Measurements from ENCODE around the gene BAG1.

BAG1 gene

DNA sequence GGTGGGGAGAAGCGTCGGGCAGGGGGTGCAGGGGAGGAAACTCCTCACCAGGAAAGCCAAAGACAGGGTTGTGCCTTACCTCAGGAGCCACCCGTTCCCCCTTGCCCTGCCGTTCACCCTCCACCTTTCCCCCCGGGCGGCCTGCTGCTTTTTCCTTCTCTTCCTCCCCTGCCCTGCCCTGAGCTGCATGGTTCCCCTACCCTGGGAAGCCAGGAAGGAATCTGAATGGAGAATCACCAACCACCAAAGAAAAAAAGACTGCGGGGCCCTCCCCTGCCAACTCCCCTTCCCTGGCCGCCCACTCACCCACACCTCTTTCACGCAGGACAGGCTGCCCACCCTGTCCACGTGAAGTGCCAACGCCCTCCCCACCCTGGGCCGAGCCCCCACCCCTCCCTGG lies 25.0 kb upstream of the BAG1 start:
- Histone ChIP-seq H4K20me1 (ENCODE audit: insufficient read depth, low read length) (no peaks in the 10 kb centered on the region), H3K36me3 (ENCODE audit: insufficient read depth, low read length) (peaks cover 28% of the 10 kb centered on the region), H3K79me2 (ENCODE audit: insufficient read depth, low read length) (peaks cover 40% of the 10 kb centered on the region), H3K9me2 (ENCODE audit: low read depth, low read length) (no peaks in the 10 kb centered on the region), H3K4me2 (ENCODE audit: low read length) (peak overlapping the region; percentile 62), H3F3A (ENCODE audit: insufficient read depth, low read length) (no peaks in the 10 kb centered on the region), H3K4me1 (ENCODE audit: insufficient read depth, low read length, severe bottlenecking) (peaks cover 44% of the 10 kb centered on the region), H2AFZ (ENCODE audit: low read length) (no peak overlapping the region), H3K9ac (ENCODE audit: low read length) (peak overlapping the region; percentile 87), H3K9me3 (ENCODE audit: low read length) (no peaks in the 10 kb centered on the region), H3K27me3 (ENCODE audit: insufficient read depth, low read length) (no peaks in the 10 kb centered on the region), H3K4me3 (ENCODE audit: low read depth, low read length, poor library complexity, severe bottlenecking) (peak overlapping the region; percentile 87), H3K27ac (ENCODE audit: low read depth, low read length, poor library complexity, severe bottlenecking) (peak overlapping the region; percentile 93)
- TF ChIP-seq, protein P1, sequence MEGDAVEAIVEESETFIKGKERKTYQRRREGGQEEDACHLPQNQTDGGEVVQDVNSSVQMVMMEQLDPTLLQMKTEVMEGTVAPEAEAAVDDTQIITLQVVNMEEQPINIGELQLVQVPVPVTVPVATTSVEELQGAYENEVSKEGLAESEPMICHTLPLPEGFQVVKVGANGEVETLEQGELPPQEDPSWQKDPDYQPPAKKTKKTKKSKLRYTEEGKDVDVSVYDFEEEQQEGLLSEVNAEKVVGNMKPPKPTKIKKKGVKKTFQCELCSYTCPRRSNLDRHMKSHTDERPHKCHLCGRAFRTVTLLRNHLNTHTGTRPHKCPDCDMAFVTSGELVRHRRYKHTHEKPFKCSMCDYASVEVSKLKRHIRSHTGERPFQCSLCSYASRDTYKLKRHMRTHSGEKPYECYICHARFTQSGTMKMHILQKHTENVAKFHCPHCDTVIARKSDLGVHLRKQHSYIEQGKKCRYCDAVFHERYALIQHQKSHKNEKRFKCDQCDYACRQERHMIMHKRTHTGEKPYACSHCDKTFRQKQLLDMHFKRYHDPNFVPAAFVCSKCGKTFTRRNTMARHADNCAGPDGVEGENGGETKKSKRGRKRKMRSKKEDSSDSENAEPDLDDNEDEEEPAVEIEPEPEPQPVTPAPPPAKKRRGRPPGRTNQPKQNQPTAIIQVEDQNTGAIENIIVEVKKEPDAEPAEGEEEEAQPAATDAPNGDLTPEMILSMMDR (IDR thresholded peaks at IDR 0.05; ENCODE audit: low read length): no peak
- no peak for TF ChIP-seq EZH2 (IDR thresholded peaks at IDR 0.05; ENCODE audit: borderline replicate concordance, low read length)

DNA sequence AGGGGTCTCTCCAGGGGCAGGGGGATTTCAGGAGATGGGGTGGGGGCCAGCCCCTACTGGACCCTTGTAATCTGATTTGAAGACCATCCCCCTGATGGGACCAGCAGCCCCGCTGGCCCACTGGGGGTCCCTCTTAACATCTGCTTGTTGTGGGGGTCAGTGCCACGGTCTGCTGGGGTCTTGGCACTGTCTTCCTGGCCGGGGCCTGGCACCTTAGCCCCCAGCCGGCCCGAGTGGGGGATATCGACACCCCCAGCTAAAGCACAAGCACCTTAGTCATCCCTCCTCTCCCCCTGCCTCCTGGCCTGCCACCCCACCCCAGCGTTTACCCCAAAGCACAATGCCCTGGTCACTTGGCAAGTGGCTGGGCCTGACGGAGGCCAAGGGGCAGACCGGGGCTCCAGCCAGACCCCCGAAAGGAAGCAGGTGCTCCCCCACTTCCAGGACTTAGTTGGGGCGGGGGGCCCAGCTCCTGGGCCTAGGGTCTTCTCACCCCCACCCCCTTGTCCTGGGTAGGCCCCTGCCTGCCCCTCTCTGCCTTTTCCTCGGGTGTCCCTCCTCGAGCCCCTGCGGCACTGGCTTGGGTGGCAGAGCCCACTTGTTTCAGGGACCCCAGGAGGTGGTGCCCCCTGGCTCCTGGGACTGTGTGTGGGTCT lies 24.4 kb upstream of the BAG1 start:
- peak overlapping the region; percentile 87; the same call in 1 of the 2 replicates for H3K9ac ChIP-seq (ENCODE audit: low read length)
- H3K79me2 ChIP-seq (ENCODE audit: insufficient read depth, low read length): peaks cover 35% of the 10 kb centered on the region
- peaks cover 39% of the 10 kb centered on the region for H3K4me1 ChIP-seq (ENCODE audit: insufficient read depth, low read length, severe bottlenecking)
- TF ChIP-seq, protein P1 (IDR thresholded peaks at IDR 0.05; ENCODE audit: low read length): no peak
- no peak for TF ChIP-seq EZH2 (IDR thresholded peaks at IDR 0.05; ENCODE audit: borderline replicate concordance, low read length)
- no peaks in the 10 kb centered on the region for H3K9me2 ChIP-seq (ENCODE audit: low read depth, low read length)
- no peaks in the 10 kb centered on the region for H3K27me3 ChIP-seq (ENCODE audit: insufficient read depth, low read length)
- H3F3A ChIP-seq (ENCODE audit: insufficient read depth, low read length): no peaks in the 10 kb centered on the region
- no peaks in the 10 kb centered on the region for H3K9me3 ChIP-seq (ENCODE audit: low read length)
- peak overlapping the region; percentile 87 for H3K4me3 ChIP-seq (ENCODE audit: low read depth, low read length, poor library complexity, severe bottlenecking)
- H3K36me3 ChIP-seq (ENCODE audit: insufficient read depth, low read length): peaks cover 23% of the 10 kb centered on the region; the same call in 1 of the 2 replicates
- H4K20me1 ChIP-seq (ENCODE audit: insufficient read depth, low read length): no peaks in the 10 kb centered on the region
- no peak overlapping the region for H2AFZ ChIP-seq (ENCODE audit: low read length)
- peak overlapping the region; percentile 62 for H3K4me2 ChIP-seq (ENCODE audit: low read length)
- H3K27ac ChIP-seq (ENCODE audit: low read depth, low read length, poor library complexity, severe bottlenecking): peak overlapping the region; percentile 93

DNA sequence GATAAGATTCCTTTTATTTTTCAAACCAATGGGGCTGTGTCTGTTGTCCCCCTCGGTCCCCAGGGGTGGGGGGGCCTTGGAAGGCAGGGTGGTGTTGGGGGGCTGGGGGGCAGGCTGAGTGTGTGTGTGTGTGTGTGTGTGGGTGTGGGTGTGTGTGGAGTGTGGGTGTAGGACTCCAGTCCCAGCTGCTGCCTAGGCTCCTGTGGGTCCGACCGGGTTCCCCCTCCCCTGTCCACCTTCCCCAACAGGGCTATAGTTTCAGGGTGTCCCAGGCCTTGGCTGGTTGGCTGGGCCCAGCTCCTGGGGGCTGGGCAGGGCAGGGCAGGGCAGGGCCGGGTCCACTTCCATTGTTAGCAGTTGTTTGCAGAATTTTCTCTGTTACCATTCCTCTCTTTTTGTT lies 23.7 kb upstream of the BAG1 start:
- Histone ChIP-seq H3K27me3 (ENCODE audit: insufficient read depth, low read length) (no peaks in the 10 kb centered on the region), H3K27ac (ENCODE audit: low read depth, low read length, poor library complexity, severe bottlenecking) (no peak overlapping the region), H3K79me2 (ENCODE audit: insufficient read depth, low read length) (peaks cover 28% of the 10 kb centered on the region), H3K4me2 (ENCODE audit: low read length) (no peak overlapping the region), H4K20me1 (ENCODE audit: insufficient read depth, low read length) (no peaks in the 10 kb centered on the region), H3K9me3 (ENCODE audit: low read length) (no peaks in the 10 kb centered on the region), H2AFZ (ENCODE audit: low read length) (no peak overlapping the region), H3K36me3 (ENCODE audit: insufficient read depth, low read length) (peaks cover 16% of the 10 kb centered on the region; the same call in 1 of the 2 replicates), H3F3A (ENCODE audit: insufficient read depth, low read length) (no peaks in the 10 kb centered on the region), H3K9ac (ENCODE audit: low read length) (no peak overlapping the region), H3K9me2 (ENCODE audit: low read depth, low read length) (no peaks in the 10 kb centered on the region), H3K4me3 (ENCODE audit: low read depth, low read length, poor library complexity, severe bottlenecking) (no peak overlapping the region), H3K4me1 (ENCODE audit: insufficient read depth, low read length, severe bottlenecking) (peaks cover 32% of the 10 kb centered on the region)
- TF ChIP-seq, protein P1 (IDR thresholded peaks at IDR 0.05; ENCODE audit: low read length): no peak
- no peak for TF ChIP-seq EZH2 (IDR thresholded peaks at IDR 0.05; ENCODE audit: borderline replicate concordance, low read length)

Measured in OCI-LY1 (cell line).